Activated CD8-positive, alpha-beta memory T cell treated with anti-CD3 and anti-CD28 coated beads for 48 hours (primary cell): ENCODE results near the gene RSAD1.

Experiments
- DNase-seq, 3 experiments: peaks; one replicate each; pipeline ENCODE4 v3.0.0-alpha.2; 2020; ENCODE audit warnings: low read depth in 2 of 3, low spot score in 2 of 3

The RSAD1 gene

GRCh38 chr17:50457621-50458020, 21.0 kb upstream of the RSAD1 start:
- no peak for DNase-seq

- no peak for DNase-seq
Observed at GRCh38 chr17:50458270-50458669, 20.4 kb upstream of the RSAD1 start.

GRCh38 chr17:50458701-50459676, 19.7 kb upstream of the RSAD1 start:
- no peak for DNase-seq

GRCh38 chr17:50459756-50460155, 18.9 kb upstream of the RSAD1 start:
- no peak for DNase-seq

GRCh38 chr17:50460831-50461526, 17.7 kb upstream of the RSAD1 start:
- DNase-seq = no peak

GRCh38 chr17:50461550-50462132, 17.0 kb upstream of the RSAD1 start:
- DNase-seq = no peak

- no peak for DNase-seq
Observed at GRCh38 chr17:50462446-50462845, 16.2 kb upstream of the RSAD1 start.

- DNase-seq = no peak
Observed at GRCh38 chr17:50464121-50464520, 14.5 kb upstream of the RSAD1 start.

- no peak for DNase-seq
Observed at GRCh38 chr17:50464736-50465135, 13.9 kb upstream of the RSAD1 start.

GRCh38 chr17:50465171-50465570, 13.5 kb upstream of the RSAD1 start:
- no peak for DNase-seq

GRCh38 chr17:50465635-50466034, 13.0 kb upstream of the RSAD1 start:
- DNase-seq = no peak

GRCh38 chr17:50466371-50467113, 12.1 kb upstream of the RSAD1 start:
- DNase-seq = no peak

- no peak for DNase-seq
Observed at GRCh38 chr17:50467114-50467854, 11.4 kb upstream of the RSAD1 start.

- no peak for DNase-seq
Observed at GRCh38 chr17:50467855-50468303, 10.8 kb upstream of the RSAD1 start.

GRCh38 chr17:50468304-50469207, 10.1 kb upstream of the RSAD1 start, which contains the start of gene CHAD:
TSS of gene CHAD (minus strand) at chr17:50468880. CDS start at chr17:50468813, 67 bp downstream.
- no peak for DNase-seq

- DNase-seq = no peak
Observed at GRCh38 chr17:50469208-50469605, 9.5 kb upstream of the RSAD1 start.

GRCh38 chr17:50469671-50470305, 8.9 kb upstream of the RSAD1 start:
- no peak for DNase-seq

GRCh38 chr17:50470426-50470825, 8.2 kb upstream of the RSAD1 start:
- DNase-seq = no peak
